ENCODE data around the gene ARFGEF2. TPM values are rescaled to one million over a fixed set of nuclear protein-coding genes. Genes with fewer than 3 reads are reported as not detected.

The ARFGEF2 gene
- total RNA-seq, 1 donor from 2014 or later, result 32.5 TPM

DNA sequence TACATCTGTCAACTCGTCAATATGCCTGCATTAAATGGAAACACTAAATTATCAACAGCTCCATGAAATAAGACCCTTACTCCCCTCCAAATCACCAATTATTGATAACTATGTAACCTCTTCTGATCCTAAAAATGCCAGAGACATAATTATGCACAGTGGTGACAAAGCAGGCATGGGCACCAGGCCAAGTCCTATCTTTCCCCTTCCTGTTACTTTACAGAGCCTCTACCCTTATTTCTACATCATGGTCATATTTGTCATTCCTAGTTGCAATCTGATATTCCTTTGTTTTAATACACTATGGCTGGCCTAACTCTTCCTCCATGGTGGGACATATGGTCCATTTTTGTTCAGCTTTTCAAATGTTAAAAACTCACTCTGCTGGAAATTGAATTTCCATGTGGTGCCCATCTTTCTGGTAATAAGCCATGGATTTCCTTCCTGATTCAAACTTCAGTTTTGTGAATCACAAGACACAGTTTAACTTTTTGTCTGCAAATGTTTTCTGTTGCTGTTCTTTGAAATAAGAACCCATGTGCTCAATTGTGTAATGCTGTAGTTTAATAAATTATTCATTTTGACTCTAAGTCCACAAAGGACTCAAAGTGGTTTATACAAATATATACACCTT is 41.8 kb upstream of the ARFGEF2 start:
- DNase-seq (ENCODE audit: extremely low spot score, unreplicated experiment), result no peak
- H3K27me3 Mint-ChIP-seq (ENCODE audit: unreplicated experiment), result no peaks in the 10 kb centered on the region
- TF ChIP-seq, protein P1, sequence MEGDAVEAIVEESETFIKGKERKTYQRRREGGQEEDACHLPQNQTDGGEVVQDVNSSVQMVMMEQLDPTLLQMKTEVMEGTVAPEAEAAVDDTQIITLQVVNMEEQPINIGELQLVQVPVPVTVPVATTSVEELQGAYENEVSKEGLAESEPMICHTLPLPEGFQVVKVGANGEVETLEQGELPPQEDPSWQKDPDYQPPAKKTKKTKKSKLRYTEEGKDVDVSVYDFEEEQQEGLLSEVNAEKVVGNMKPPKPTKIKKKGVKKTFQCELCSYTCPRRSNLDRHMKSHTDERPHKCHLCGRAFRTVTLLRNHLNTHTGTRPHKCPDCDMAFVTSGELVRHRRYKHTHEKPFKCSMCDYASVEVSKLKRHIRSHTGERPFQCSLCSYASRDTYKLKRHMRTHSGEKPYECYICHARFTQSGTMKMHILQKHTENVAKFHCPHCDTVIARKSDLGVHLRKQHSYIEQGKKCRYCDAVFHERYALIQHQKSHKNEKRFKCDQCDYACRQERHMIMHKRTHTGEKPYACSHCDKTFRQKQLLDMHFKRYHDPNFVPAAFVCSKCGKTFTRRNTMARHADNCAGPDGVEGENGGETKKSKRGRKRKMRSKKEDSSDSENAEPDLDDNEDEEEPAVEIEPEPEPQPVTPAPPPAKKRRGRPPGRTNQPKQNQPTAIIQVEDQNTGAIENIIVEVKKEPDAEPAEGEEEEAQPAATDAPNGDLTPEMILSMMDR (IDR thresholded peaks at IDR 0.05), result no peak
- no peak overlapping the region for H3K4me3 Mint-ChIP-seq (ENCODE audit: unreplicated experiment)
- no peaks in the 10 kb centered on the region for H3K36me3 Mint-ChIP-seq (ENCODE audit: unreplicated experiment)
- H3K27ac Mint-ChIP-seq (ENCODE audit: unreplicated experiment), result no peak overlapping the region
- no peaks in the 10 kb centered on the region for H3K9me3 Mint-ChIP-seq (ENCODE audit: unreplicated experiment)
- peaks cover 6% of the 10 kb centered on the region for H3K4me1 Mint-ChIP-seq (ENCODE audit: unreplicated experiment)

DNA sequence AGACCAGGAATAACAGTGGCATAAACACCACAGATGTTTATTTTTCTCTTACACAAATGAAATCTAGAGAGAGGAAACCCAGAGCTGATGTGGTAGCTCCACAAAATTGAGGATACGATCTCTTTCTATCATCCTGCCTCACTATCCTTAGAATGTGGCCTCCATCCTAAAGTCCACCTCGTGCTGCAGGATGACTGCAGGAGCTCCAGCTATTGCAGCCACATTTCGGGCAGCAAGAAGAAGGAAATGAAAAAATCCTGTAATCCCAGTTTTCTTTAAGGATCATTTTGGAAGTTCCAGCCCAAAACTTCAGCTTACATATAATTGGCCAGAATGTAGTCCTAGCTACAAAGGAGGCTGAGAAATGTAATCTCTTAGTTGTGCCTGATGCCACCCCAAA is 41.2 kb upstream of the ARFGEF2 start:
- Mint-ChIP-seq H3K36me3 (ENCODE audit: unreplicated experiment) (no peaks in the 10 kb centered on the region), H3K9me3 (ENCODE audit: unreplicated experiment) (no peaks in the 10 kb centered on the region), H3K27ac (ENCODE audit: unreplicated experiment) (no peak overlapping the region), H3K27me3 (ENCODE audit: unreplicated experiment) (no peaks in the 10 kb centered on the region), H3K4me3 (ENCODE audit: unreplicated experiment) (no peak overlapping the region), H3K4me1 (ENCODE audit: unreplicated experiment) (peaks cover 6% of the 10 kb centered on the region)
- DNase-seq (ENCODE audit: extremely low spot score, unreplicated experiment), result no peak
- TF ChIP-seq, protein P1 (IDR thresholded peaks at IDR 0.05), result no peak

DNA sequence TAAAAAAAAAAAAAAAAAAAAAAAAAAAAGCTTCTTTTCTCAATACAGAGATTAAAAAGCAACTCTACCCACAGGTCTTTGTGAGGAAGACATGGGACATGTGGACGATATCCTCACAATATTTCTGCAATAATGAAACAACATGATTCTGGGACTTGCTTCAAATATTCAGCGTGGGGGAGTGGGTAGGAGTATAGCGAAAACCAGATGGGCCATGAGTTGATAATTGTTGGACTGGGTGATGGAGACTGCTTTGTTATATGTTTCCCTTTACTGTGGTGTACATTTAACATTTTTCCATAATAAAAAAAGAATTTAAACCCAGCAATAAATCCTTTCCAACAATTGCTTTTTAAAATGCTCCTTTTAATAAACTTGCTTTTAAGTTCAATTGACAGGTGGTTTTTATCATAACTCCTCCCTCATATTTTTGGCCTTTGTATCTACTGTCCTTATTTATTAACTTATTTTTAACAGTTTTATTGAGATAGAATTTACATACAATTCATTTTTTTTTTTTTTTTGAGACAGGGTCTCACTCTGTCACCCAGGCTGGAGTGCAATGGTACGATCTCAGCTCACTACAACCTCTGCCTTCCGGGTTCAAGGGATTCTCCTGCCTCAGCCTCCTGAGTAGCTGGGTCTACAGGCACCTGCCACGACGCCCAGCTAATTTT is 40.4 kb upstream of the ARFGEF2 start:
- H3K27me3 Mint-ChIP-seq (ENCODE audit: unreplicated experiment), result no peaks in the 10 kb centered on the region
- H3K9me3 Mint-ChIP-seq (ENCODE audit: unreplicated experiment), result no peaks in the 10 kb centered on the region
- H3K36me3 Mint-ChIP-seq (ENCODE audit: unreplicated experiment), result no peaks in the 10 kb centered on the region
- no peak overlapping the region for H3K27ac Mint-ChIP-seq (ENCODE audit: unreplicated experiment)
- H3K4me3 Mint-ChIP-seq (ENCODE audit: unreplicated experiment), result no peak overlapping the region
- TF ChIP-seq, protein P1 (IDR thresholded peaks at IDR 0.05), result no peak
- no peak for DNase-seq (ENCODE audit: extremely low spot score, unreplicated experiment)
- peaks cover 6% of the 10 kb centered on the region for H3K4me1 Mint-ChIP-seq (ENCODE audit: unreplicated experiment)

DNA sequence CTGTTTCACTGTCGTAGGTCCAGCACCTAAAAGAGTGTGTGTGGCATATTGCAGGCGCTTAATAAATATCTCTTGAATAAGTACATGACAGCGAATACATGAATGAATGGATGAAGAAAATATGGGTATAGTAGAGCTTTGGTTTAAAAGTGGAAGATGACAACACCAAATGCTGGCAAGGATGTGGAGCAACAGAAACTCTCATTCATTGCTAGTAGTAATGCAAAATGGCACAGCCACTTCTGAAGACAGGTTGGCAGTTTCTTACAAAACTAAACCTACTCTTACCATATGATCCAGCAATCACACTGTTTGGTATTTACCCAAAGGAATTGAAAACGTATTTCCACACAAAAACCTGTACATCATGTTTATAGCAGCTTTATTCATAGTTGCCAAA is 36.3 kb upstream of the ARFGEF2 start:
- DNase-seq (ENCODE audit: extremely low spot score, unreplicated experiment), result no peak
- no peaks in the 10 kb centered on the region for H3K9me3 Mint-ChIP-seq (ENCODE audit: unreplicated experiment)
- TF ChIP-seq, protein P1 (IDR thresholded peaks at IDR 0.05), result no peak
- H3K36me3 Mint-ChIP-seq (ENCODE audit: unreplicated experiment), result no peaks in the 10 kb centered on the region
- peaks cover 11% of the 10 kb centered on the region for H3K27me3 Mint-ChIP-seq (ENCODE audit: unreplicated experiment)
- no peak overlapping the region for H3K4me3 Mint-ChIP-seq (ENCODE audit: unreplicated experiment)
- no peaks in the 10 kb centered on the region for H3K4me1 Mint-ChIP-seq (ENCODE audit: unreplicated experiment)
- no peak overlapping the region for H3K27ac Mint-ChIP-seq (ENCODE audit: unreplicated experiment)

DNA sequence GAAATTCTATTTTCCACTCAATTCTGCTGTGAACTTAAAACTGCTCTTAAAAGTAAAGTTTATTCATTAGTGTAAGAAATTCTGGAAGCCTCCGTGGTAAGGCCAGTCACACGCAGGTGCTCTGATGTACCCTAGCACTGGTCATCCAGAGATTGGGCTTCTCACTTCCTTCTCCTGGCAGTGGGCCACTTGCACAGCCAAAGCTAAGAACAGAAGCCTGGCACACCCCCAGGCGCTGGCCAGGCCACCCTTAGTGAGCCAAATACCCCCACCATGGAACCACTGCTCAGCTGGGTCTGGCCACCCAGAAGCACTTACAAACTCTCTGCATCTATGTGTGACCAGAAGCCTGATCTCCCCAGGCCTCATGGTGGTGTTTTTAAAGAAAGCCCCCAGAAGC is 35.3 kb upstream of the ARFGEF2 start:
- peaks cover 19% of the 10 kb centered on the region for H3K27me3 Mint-ChIP-seq (ENCODE audit: unreplicated experiment)
- no peaks in the 10 kb centered on the region for H3K4me1 Mint-ChIP-seq (ENCODE audit: unreplicated experiment)
- DNase-seq (ENCODE audit: extremely low spot score, unreplicated experiment), result no peak
- TF ChIP-seq, protein P1 (IDR thresholded peaks at IDR 0.05), result no peak
- H3K9me3 Mint-ChIP-seq (ENCODE audit: unreplicated experiment), result no peaks in the 10 kb centered on the region
- H3K4me3 Mint-ChIP-seq (ENCODE audit: unreplicated experiment), result no peak overlapping the region
- no peak overlapping the region for H3K27ac Mint-ChIP-seq (ENCODE audit: unreplicated experiment)
- no peaks in the 10 kb centered on the region for H3K36me3 Mint-ChIP-seq (ENCODE audit: unreplicated experiment)

Data from osteocyte (in vitro differentiated cells).